OCI-LY7 (cell line): Measurements from ENCODE around the gene PTPN9. TPM values are rescaled to one million over a fixed set of nuclear protein-coding genes. Genes with fewer than 3 reads are reported as not detected.

Experiments
- BruUV-seq: library from RNA; stranded (reverse); fragments of 400-500 nt; replicated peaks from 2 replicates; lab custom pipeline; 2021; lab: Mats Ljungman, UMichigan
- CTCF ChIA-PET: fragments of 300-600 bp; sonication (Branson Sonifier 250); formaldehyde crosslinking; loops from one replicate; lab custom pipeline; 2022; ENCODE audit warnings: antibody characterized with exemption; ENCODE audit not compliant: unreplicated experiment; lab: Charles Lee
- POLR2A ChIA-PET: fragments of 300-600 bp; sonication (Branson Sonifier 250); formaldehyde crosslinking; loops from one replicate; lab custom pipeline; 2022; ENCODE audit warnings: antibody characterized with exemption; lab: Charles Lee
- DNase-seq: peaks from one replicate; pipeline ENCODE4 v3.0.0-alpha.2; 2015; ENCODE audit warnings: low spot score
- H2AFZ ChIP-seq: fragments of 200-600 bp; sonication (generic), shearing (Covaris generic); 2 replicates; pipeline ENCODE4 v1.6.1; 2014; ENCODE audit warnings: mild to moderate bottlenecking, antibody characterized with exemption, low read length, moderate library complexity
- H3K27ac ChIP-seq: fragments of 200-600 bp; sonication (generic); 2 replicates; pipeline ENCODE4 v1.5.1; 2014; ENCODE audit warnings: mixed run types, low read depth, mild to moderate bottlenecking, moderate library complexity, low read length, inconsistent platforms; ENCODE audit not compliant: poor library complexity, severe bottlenecking
- H3K36me3 ChIP-seq: fragments of 200-600 bp; sonication (generic); 2 replicates; pipeline ENCODE4 v1.6.1; 2014; ENCODE audit warnings: mild to moderate bottlenecking, antibody characterized with exemption, low read length, moderate library complexity, mixed read lengths; ENCODE audit not compliant: insufficient read depth
- H3K4me1 ChIP-seq: fragments of 200-600 bp; sonication (generic); 2 replicates; pipeline ENCODE4 v1.5.1; 2014; ENCODE audit warnings: mild to moderate bottlenecking, low read length; ENCODE audit not compliant: insufficient read depth, poor library complexity, severe bottlenecking
- H3K4me2 ChIP-seq: fragments of 200-600 bp; sonication (generic); 2 replicates; pipeline ENCODE4 v1.6.1; 2014; ENCODE audit warnings: mild to moderate bottlenecking, low read length
- H3K4me3 ChIP-seq: fragments of 200-600 bp; sonication (generic); 2 replicates; pipeline ENCODE4 v1.5.1; 2014; ENCODE audit warnings: mild to moderate bottlenecking, low read depth, low read length; ENCODE audit not compliant: poor library complexity, severe bottlenecking
- H3K79me2 ChIP-seq: fragments of 200-600 bp; sonication (generic); 2 replicates; pipeline ENCODE4 v1.6.1; 2016; ENCODE audit warnings: low read depth, mild to moderate bottlenecking, low read length, moderate library complexity, mixed read lengths; ENCODE audit not compliant: insufficient read depth
- H3K9me2 ChIP-seq: fragments of 200-600 bp; sonication (generic); 2 replicates; pipeline ENCODE4 v1.6.1; 2016; ENCODE audit warnings: mild to moderate bottlenecking, low read length, mixed read lengths; ENCODE audit not compliant: insufficient read depth
- H3K9me3 ChIP-seq: fragments of 200-600 bp; sonication (generic); 2 replicates; pipeline ENCODE4 v1.6.1; 2014; ENCODE audit warnings: mild to moderate bottlenecking, mixed run types, low read length, mixed read lengths
- H4K20me1 ChIP-seq: fragments of 200-600 bp; sonication (generic); 2 replicates; pipeline ENCODE4 v1.6.1; 2014; ENCODE audit warnings: mild to moderate bottlenecking, antibody characterized with exemption, low read length, moderate library complexity, mixed read lengths; ENCODE audit not compliant: insufficient read depth
- CTCF ChIP-seq: fragments of 200-600 bp; sonication (generic); conservative IDR thresholded peaks from 2 replicates; pipeline ENCODE4 v1.5.1; 2014; ENCODE audit warnings: mild to moderate bottlenecking, antibody characterized with exemption, low read length, moderate library complexity, mixed read lengths
- EZH2phosphoT487 ChIP-seq: fragments of 200-600 bp; sonication (generic); IDR thresholded peaks from 2 replicates; pipeline ENCODE4 v1.6.1; 2018; ENCODE audit warnings: low read depth, borderline replicate concordance, mild to moderate bottlenecking, mixed run types, antibody characterized with exemption, low read length, moderate library complexity, mixed read lengths
- intact Hi-C: fragments of 100-400 bp; cut with micrococcal nuclease; formaldehyde crosslinking; loops from one replicate; pipeline ENCODE4 v1.10.0; 2022; ENCODE audit not compliant: unreplicated experiment
- total RNA-seq, 2 experiments: library from RNA; depleted of rRNA in 1 of 2; stranded (reverse); fragments of >200 nt in 1 of 2; shearing (Covaris generic) in 1 of 2; gene quantifications; 2 replicates each; pipeline ENCODE4 v1.2.3, GENCODE V29; 2014 to 2022

The PTPN9 gene
- total RNA-seq, 2 experiments from 2014 or later: 16.5 to 38.5 TPM

GRCh38 chr15:75437721-75438120 is 141.4 kb downstream of the PTPN9 start:
- H3K36me3 ChIP-seq: peaks cover 83% of the 10 kb centered on the region
- H3K79me2 ChIP-seq: peaks cover 91% of the 10 kb centered on the region
- H4K20me1 ChIP-seq: 0 out of 2 replicates have a peak, but pooled peaks cover 17% of the 10 kb centered on the region
- no peak overlapping the region for H3K4me2 ChIP-seq
- DNase-seq: no peak
- H3K4me1 ChIP-seq: no peaks in the 10 kb centered on the region
- CTCF ChIA-PET: no interaction called here
- H3K27ac ChIP-seq: no peak overlapping the region
- intact Hi-C loops: no loop called here
- no peaks in the 10 kb centered on the region for H3K9me3 ChIP-seq
- no peak overlapping the region for H3K4me3 ChIP-seq
- no peak overlapping the region for H2AFZ ChIP-seq
- no peak for TF ChIP-seq EZH2phosphoT487
- no peak for TF ChIP-seq CTCF
- BruUV-seq: no TSS peak
- H3K9me2 ChIP-seq: no peaks in the 10 kb centered on the region
- POLR2A ChIA-PET: no interaction called here

DNA sequence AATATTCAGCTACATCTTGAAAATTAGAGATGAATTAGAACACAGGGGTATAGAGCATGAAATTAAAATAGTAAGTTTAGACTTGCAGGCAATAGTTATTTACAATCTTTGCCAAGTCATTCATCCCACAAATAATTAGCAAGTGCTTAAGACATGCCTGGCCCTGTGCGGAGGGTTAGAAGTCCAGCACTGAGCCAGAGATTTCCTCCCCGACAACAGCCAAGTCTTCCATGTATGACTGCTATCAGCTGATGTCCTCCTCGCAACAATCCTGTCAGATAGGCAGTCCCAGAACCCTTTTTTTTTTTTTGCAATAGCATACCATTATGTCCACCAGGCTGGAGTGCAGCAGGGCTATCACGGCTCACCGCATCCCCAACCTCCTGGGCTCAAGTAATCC is 142.2 kb downstream of the PTPN9 start:
- Histone ChIP-seq H3K27ac (no peak overlapping the region), H3K79me2 (peaks cover 91% of the 10 kb centered on the region), H3K4me3 (no peak overlapping the region), H3K9me3 (no peaks in the 10 kb centered on the region), H3K4me2 (no peak overlapping the region), H3K9me2 (no peaks in the 10 kb centered on the region), H3K4me1 (no peaks in the 10 kb centered on the region), H2AFZ (no peak overlapping the region), H4K20me1 (0 out of 2 replicates have a peak, but pooled peaks cover 17% of the 10 kb centered on the region), H3K36me3 (peaks cover 77% of the 10 kb centered on the region)
- no TSS peak for BruUV-seq
- CTCF ChIA-PET: interaction anchor here (0.6 kb wide), 1 partner anchor 91 kb away, joined by 3 read pairs; no protein-coding TSS in a partner anchor
- intact Hi-C loops: no loop called here
- no peak for DNase-seq
- POLR2A ChIA-PET: interaction anchor here (0.7 to 1.9 kb wide), 2 partner anchors 15 to 47 kb away, joined by 3 to 6 read pairs; partner anchors contain the start of gene SIN3A
- TF ChIP-seq EZH2phosphoT487 (no peak), CTCF (no peak)

DNA sequence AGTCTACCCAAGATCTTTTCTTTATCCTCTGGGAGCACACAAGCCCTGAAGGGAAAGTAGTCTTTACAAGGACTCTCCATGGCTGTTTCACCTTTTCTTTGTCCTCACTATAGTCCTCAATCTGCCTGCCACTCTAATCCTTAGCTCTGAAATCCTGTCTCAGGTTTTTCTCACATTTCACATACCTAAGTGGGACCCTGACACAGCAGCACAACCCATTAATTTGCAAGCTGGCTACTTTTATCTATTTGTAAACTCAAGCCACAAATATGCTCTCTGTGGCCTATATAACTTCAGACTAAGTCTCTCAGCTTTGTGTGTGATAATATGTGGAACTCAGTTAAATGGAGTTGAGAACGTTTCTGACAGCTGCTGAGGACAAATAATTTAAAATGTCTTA is 147.4 kb downstream of the PTPN9 start:
- TF ChIP-seq CTCF: no peak
- no peak for TF ChIP-seq EZH2phosphoT487
- Histone ChIP-seq H3K9me2 (no peaks in the 10 kb centered on the region), H3K36me3 (peaks cover 69% of the 10 kb centered on the region), H3K9me3 (no peaks in the 10 kb centered on the region), H3K4me3 (no peak overlapping the region), H4K20me1 (0 out of 2 replicates have a peak, but pooled peaks cover 11% of the 10 kb centered on the region), H2AFZ (no peak overlapping the region), H3K79me2 (peaks cover 64% of the 10 kb centered on the region), H3K4me2 (no peak overlapping the region), H3K27ac (no peak overlapping the region), H3K4me1 (no peaks in the 10 kb centered on the region)
- CTCF ChIA-PET: no interaction called here
- POLR2A ChIA-PET: interaction anchor here (1.0 to 1.8 kb wide), 4 partner anchors 10 to 38 kb away, joined by 3 to 13 read pairs (median 4); partner anchors contain the start of gene SIN3A
- intact Hi-C loops: no loop called here
- DNase-seq: no peak
- BruUV-seq: no TSS peak
